ENCODE data around the gene LSM12.

LSM12 gene

GRCh38 chr17:44095647-44096496 lies 29.4 kb upstream of the LSM12 start:
- DNase-seq (ENCODE audit: low read depth in 2 of 2, low spot score in 1 of 2) = no peak

GRCh38 chr17:44095388-44095646 lies 28.8 kb upstream of the LSM12 start:
- no peak for DNase-seq (ENCODE audit: low read depth in 2 of 2, low spot score in 1 of 2)

DNA sequence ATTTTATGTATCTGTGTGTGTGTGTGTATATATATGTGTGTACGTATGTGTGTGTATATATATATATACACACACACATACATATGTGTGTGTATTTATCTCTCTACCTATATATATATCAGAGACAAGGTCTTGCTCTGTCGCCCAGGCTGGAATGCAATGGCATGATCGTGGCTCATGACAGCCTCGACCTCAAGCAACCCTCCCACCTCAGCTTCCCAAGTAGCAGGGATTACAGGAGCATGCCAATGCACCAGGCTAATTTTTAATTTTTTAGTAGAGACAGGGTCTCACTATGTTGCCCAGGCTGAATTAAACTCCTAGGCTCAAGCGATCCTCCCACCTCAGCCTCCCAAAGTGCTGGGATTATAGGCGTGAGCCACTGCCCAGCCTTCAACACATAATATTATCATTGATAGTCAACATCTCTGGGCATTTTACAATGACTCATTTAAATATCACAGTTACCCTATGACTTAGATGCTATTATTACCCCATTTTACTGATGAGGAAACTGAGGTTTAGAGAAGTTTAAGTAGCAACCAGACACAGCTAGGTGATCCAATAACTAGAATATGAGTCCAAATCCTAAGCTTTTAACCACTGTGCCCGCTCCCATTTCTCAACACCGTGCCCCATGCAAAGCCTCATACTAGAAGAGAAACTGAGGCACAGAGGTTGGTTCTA lies 28.4 kb upstream of the LSM12 start:
- DNase-seq (ENCODE audit: low read depth in 2 of 2, low spot score in 1 of 2) = no peak

DNA sequence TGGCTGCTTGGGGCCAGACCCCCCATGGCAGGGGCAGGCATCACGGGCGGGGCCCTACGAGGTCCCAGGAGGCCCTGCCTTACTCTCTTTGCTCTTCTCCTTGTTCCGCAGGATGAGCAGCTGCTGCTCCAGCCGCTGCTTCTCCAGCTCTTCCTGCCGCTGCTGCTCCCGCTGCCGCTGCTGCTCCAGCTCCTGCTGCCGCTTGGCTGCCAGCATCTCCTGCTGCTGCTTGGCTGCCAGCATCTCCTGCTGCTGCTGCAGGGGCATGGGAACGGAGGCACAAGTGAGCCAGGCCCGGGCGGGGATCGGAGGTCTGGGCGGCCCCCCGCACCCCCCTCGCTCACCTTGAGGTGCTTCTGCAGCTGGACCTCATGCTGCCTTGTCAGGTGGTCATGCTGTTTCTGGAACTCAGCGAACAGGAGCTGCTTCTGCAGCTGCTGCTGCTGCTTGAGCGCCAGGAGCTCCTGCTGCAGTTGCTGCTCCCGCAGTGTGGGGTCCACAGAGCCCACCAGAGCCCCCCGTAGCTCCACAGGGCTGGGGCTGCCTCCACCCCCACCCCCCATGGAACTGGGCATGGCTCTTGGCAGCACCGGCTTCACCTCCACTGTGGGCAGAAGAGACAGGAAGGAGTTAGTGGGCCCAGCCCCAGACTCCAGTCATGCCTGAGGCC lies 26.9 kb upstream of the LSM12 start:
- no peak for DNase-seq (ENCODE audit: low read depth in 2 of 2, low spot score in 1 of 2)

- DNase-seq (ENCODE audit: low read depth in 2 of 2, low spot score in 1 of 2) = no peak
Observed at GRCh38 chr17:44092051-44092450, 25.6 kb upstream of the LSM12 start.

DNA sequence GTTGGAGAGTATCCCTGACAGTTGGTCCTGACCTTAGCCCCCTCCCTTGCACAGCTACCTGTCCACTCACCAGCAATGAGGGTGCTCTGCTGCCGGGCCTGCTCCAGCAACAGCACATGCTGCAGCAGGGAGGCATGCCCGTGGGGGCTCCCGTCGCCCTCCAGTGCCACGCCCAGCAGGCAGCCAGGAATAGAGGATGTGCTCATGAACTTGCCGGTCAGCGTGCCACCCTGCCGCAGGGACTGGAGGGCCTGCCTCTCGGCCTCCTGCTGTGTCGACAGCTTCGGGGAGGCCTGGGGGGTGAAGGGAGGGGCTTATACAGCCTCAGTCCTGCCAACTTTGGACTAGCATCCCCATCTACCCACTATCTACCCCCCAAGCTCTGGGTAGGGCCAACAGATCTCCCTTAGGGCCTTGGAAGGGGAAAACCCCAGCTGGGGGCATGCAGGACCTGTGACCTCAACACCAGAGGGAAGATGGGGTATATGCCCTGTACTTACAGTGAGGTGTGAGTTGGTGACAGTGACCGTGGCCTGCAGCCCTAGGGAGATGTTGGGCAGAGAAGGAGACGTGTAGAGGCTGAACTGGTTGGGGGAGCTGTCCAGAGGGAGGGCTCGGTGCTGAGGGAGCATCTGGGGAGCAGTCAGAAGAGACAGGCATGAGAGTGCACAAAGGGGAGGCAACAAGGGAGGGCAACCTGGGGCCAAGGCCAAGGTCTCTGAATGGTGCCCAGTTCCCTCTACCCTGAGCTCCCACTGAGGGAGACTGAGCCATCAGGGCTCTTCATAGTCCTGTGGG lies 24.9 kb upstream of the LSM12 start:
- DNase-seq (ENCODE audit: low read depth in 2 of 2, low spot score in 1 of 2) = no peak

- DNase-seq (ENCODE audit: low read depth in 2 of 2, low spot score in 1 of 2) = no peak
Observed at GRCh38 chr17:44088254-44088653, 21.8 kb upstream of the LSM12 start.

DNA sequence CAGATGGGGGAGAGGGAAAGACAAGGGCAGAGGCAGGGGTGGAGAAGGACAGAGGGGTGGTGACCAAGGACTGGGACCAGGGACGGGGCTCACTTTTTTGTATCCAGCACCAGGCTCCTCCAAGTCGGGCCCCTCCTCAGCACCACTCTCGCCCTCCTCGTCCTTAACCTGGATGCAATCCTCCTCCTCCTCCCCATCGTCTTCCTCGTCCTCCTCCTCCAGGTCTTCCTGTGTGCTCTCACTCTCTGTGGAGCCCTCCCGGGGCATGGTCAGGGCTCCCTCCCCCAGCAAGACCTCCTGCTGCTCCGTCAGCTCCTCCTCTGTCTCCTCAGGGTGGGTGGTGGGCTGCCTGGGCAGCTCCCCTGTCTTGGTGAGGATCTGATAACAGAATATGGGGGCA lies 20.8 kb upstream of the LSM12 start:
- no peak for DNase-seq (ENCODE audit: low read depth in 2 of 2, low spot score in 1 of 2)

DNA sequence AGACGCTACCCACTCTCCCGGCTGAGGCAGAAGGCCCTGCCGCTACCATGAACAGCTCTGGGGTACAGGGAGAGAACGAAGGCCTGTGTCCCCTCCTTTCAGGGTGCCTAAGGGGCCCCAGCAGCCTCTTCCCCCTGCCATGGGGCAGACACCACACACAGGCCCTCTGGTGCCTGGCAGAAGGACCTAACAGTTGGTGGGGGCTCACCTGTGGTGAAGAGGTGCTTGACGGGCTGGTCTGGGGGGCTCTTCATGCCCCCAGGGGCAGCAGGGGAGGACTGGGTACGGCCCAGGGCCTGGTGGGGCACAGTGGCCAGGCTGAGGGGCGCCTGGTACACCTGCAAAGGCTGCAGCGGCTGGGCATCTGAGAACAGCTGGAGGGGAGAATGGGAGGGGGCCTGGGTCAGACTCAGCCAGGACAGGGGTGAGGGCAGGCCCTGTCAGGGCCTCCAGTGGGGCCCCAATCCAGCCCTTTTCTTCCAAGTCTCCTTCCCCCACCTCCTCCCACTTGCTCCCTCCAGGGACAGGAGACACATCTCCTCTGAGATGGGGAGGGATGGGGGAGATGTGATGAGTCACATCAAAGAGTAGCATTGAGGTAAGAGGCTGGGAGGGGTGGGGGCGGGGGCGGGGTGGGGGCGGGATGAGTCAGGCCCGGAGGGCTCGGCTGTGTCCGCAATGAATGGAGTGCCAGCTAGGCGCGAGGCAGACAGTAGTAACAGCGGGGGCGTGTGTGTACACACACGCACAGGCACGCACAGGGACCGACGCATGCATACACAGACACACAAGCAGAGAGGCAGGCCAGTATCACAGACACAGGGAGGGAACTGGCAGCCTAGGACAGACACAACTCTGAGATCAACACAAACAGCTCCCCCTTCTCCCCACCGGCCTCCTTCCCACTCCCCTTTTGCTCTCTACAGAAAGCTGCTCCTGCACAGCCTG lies 20.2 kb upstream of the LSM12 start:
- peak in 1 of 2 donors; percentile 11 for DNase-seq (ENCODE audit: low read depth in 2 of 2, low spot score in 1 of 2)

DNA sequence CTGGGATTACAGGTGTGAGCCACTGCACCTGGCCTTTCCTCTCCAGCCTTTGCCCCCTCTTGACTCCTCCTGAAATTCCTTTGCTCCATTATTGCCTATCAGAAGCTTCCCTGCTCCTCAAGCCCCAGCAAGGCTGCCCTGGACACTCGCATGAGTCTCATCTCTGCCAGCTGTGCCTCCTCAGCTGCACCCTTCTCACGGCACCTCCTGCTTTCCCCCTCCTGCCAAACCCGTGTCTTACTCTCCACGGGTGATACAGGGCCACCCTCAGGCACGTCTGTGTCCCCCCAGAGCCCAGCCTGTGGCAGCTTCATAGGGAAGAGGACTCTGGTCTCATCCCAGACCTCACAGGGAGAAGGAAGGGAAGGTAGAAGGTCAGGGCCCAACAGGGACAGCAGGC lies 19.4 kb upstream of the LSM12 start:
- DNase-seq (ENCODE audit: low read depth in 2 of 2, low spot score in 1 of 2) = no peak

- DNase-seq (ENCODE audit: low read depth in 2 of 2, low spot score in 1 of 2) = no peak
Observed at GRCh38 chr17:44084921-44085320, 18.4 kb upstream of the LSM12 start.

- no peak for DNase-seq (ENCODE audit: low read depth in 2 of 2, low spot score in 1 of 2)
Observed at GRCh38 chr17:44084131-44084538, 17.7 kb upstream of the LSM12 start.

GRCh38 chr17:44083250-44083849 lies 16.9 kb upstream of the LSM12 start:
- no peak for DNase-seq (ENCODE audit: low read depth in 2 of 2, low spot score in 1 of 2)

GRCh38 chr17:44082256-44082927 lies 15.9 kb upstream of the LSM12 start:
- no peak for DNase-seq (ENCODE audit: low read depth in 2 of 2, low spot score in 1 of 2)

DNA sequence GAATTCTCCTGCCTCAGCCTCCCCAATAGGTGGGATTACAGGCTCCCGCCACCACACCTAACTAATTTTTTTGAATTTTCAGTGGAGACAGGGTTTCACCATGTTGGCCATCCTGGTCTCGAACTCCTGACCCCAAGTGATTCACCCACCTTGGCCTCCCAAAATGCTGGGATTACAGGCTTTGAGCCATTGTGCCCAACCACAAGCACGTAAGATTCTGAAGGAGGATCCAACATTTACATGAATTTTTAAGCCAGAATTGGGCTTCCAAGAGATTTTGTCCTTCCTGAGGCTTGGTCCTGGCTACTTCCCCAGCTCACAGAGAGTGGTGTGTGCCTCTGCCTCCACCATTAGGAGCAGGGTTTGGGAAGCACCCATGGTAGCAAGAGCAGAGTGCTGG lies 15.2 kb upstream of the LSM12 start:
- DNase-seq (ENCODE audit: low read depth in 2 of 2, low spot score in 1 of 2) = no peak

GRCh38 chr17:44079877-44080821 lies 13.7 kb upstream of the LSM12 start:
- no peak for DNase-seq (ENCODE audit: low read depth in 2 of 2, low spot score in 1 of 2)

GRCh38 chr17:44078412-44078811 lies 11.9 kb upstream of the LSM12 start:
- DNase-seq (ENCODE audit: low read depth in 2 of 2, low spot score in 1 of 2) = no peak

GRCh38 chr17:44077595-44077909 lies 11.1 kb upstream of the LSM12 start:
- DNase-seq (ENCODE audit: low read depth in 2 of 2, low spot score in 1 of 2) = no peak

Measured in stimulated activated CD8-positive, alpha-beta memory T cell treated with anti-CD3 and anti-CD28 coated beads, Interleukin-4, amount 100 ng/mL, for 1 hour (primary cell).